Measurements from ENCODE around the gene CFB.
A peak's percentile ranks its signal among the peaks of the same experiment; 100 is the strongest.
"Not testable (repeated sequence)": the region's sequence is repeated elsewhere in the genome, so short reads cannot be mapped to it uniquely, and the experiment has no call there.

Gene CFB

GRCh38 chr6:31945507-31946369 is at the start of gene CFB:
CFB (plus strand) TSS chr6:31946095; CDS start chr6:31946222, 127 bp downstream.
- DNase-seq: no peak

- DNase-seq: no peak
Observed at GRCh38 chr6:31896493-31896855, 49.4 kb upstream of the CFB start.

- DNase-seq: no peak
Observed at GRCh38 chr6:31896856-31897611, 48.9 kb upstream of the CFB start.

GRCh38 chr6:31897612-31898382 is 48.1 kb upstream of the CFB start, which contains the start of gene EHMT2:
EHMT2 (minus strand) TSS chr6:31897698; CDS start chr6:31897677, 21 bp downstream.
- peak; percentile 85 for DNase-seq

- DNase-seq: peak; percentile 69
Observed at GRCh38 chr6:31898383-31899011, 47.4 kb upstream of the CFB start.

- no peak for DNase-seq
Observed at GRCh38 chr6:31899215-31899614, 46.7 kb upstream of the CFB start.

GRCh38 chr6:31899882-31900722 is 45.8 kb upstream of the CFB start:
- no peak for DNase-seq

- DNase-seq: no peak
Observed at GRCh38 chr6:31900917-31901414, 44.9 kb upstream of the CFB start.

GRCh38 chr6:31901415-31901952 is 44.4 kb upstream of the CFB start:
- DNase-seq: peak; percentile 54

- DNase-seq: peak; percentile 87
Observed at GRCh38 chr6:31901953-31902643, 43.8 kb upstream of the CFB start, which contains the start of gene ZBTB12. ZBTB12 (minus strand) TSS chr6:31902086; CDS start chr6:31901305, 781 bp downstream.

- DNase-seq: peak; percentile 58
Observed at GRCh38 chr6:31903957-31904356, 41.9 kb upstream of the CFB start.

- DNase-seq: no peak
Observed at GRCh38 chr6:31905041-31905440, 40.9 kb upstream of the CFB start.

- no peak for DNase-seq
Observed at GRCh38 chr6:31906122-31906521, 39.8 kb upstream of the CFB start.

GRCh38 chr6:31906727-31907126 is 39.2 kb upstream of the CFB start:
- not testable (repeated sequence) for DNase-seq

- DNase-seq: no peak
Observed at GRCh38 chr6:31907158-31907813, 38.6 kb upstream of the CFB start.

- not testable (repeated sequence) for DNase-seq
Observed at GRCh38 chr6:31908255-31908654, 37.6 kb upstream of the CFB start.

- no peak for DNase-seq
Observed at GRCh38 chr6:31908791-31909190, 37.1 kb upstream of the CFB start.

GRCh38 chr6:31909298-31909697 is 36.6 kb upstream of the CFB start:
- not testable (repeated sequence) for DNase-seq

GRCh38 chr6:31911826-31912585 is 33.9 kb upstream of the CFB start:
- DNase-seq: no peak

Data from hematopoietic multipotent progenitor cell treated with erythropoietin and hydrocortisone succinate and interleukin-3 and kit ligand, for 8 days (in vitro differentiated cells).